GM19324 (cell line): ENCODE measurements around the gene MYCL.
"Not testable (repeated sequence)": the region's sequence is repeated elsewhere in the genome, so short reads cannot be mapped to it uniquely, and the experiment has no call there.

ENCODE experiments used
- ATAC-seq: cut with Tn5 transposase; IDR thresholded peaks from one replicate; pipeline ENCODE4 v1.9.1; 2021; ENCODE audit warnings: mild to moderate bottlenecking, moderate library complexity; ENCODE audit not compliant: unreplicated experiment, low FRiP score

MYCL gene

DNA sequence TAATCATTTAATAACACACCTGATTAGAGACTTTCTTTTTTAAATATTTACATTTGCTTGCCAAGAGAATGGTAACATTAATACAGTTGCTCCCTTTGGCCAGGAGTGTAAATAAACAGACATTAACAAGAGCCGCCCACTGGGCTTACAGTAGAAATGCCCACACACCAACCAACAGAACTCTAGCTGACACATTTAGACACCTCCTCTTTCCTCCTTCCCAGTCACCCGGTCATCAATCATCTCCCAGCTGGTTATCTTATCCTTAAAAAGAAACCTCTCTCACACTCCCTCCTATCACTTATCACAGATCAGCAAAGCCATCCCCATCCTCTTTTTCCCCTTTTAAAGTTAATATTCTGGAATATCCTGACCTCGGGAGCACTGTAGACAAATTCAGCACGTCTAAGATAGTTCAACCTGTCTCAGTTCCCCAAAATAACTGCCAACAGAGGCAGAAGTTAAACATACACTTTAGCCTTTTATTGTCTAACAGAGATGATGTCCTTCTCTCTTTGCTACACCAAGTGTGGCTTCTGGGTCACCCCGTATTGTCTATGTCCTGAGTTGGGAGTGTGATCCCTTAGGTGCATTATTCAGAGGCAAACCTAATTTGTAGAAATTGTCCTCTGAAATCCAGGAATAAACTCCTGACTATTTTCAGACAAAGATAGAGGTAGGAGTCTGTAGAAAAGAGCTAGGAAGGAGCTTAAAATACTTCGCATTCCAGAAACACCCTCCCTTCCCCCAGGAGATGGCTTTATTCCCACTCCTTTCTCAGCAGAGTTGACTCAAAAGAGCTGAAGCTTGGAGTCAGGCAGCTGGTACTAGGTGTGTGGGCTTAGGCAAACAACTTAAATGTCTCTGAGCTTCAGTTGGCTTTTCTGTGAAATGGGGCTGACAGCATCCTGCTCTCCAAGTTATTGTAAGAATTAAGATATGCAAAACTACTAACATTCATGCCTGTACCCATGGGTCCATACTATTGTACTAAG, 8.8 kb downstream of the MYCL start:
- ATAC-seq: no peak

DNA sequence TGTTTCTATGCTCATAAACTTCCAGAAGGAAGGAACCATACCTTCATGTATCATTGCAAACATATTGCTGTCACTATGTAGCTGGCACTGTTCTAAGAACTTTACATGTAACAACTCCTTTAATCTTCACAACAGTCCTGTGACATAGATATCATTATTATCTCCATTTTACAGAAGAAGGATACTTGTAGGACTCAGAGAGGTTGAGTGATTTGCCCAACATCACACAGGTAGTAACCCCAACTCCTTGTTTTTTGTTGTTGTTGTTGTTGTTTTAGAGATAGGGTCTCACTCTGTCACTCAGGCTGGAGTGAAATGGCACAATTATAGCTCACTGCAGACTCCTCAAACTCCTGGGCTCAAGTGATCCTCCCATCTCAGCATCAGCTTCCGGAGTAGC, 10.8 kb downstream of the MYCL start:
- ATAC-seq: no peak

DNA sequence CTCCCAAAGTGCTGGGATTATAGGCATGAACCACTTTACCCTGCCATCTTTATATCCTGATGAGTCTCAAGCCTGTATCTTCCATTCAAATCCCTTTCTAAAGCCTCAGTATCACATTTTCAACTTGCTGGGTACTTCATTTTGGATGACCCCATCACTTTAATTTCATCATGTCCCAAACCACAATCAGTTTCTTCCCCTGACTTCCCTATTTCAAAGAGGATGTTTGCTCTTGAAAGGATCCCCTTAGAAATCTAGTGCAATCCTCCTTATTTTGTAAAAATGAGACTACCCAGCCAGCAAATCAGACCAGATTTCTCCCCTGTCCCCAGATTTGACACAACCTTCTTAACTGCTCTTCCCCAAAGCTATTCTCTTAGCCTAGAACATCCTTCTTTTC, 11.4 kb downstream of the MYCL start:
- no peak for ATAC-seq

DNA sequence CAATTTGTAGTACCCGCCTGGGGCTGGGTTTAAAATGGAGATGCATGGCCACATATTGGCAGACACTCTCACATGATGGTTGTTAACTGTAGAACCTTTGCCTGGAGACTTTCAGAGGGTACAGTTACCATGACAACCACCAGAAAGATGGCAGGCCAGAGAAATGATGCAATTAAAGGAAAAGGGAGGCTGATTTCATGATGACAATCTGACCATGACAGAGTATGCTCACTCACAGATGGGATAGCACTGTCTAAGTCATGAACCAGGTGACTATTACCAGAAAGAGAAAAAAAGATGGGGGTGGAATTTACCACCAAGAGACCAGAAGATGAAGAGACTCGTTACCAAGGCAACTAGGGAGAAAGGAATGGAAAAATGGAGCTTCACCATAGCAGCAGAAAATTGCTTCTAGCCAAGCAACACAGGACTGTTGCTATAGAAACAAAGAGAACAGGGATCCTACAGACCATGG, 14.9 kb downstream of the MYCL start:
- ATAC-seq: no peak

DNA sequence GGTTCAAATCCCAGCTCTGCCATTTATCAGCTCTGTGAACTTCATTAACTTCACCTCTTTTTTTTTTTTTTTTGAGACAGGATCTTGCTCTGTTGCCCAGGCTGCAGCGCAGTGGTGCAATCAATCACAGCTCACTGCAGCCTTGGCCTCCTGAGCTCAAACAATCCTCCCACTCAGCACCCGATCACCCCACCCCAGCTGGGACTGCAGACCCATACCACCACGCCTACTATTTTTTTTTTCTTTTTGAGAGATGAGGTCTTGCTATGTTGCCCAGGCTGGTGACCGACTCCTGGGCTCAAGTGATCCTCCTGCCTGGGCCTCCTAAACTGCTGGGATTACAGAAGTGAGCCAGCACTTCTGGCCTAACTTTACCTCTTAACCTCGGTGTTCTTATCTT, 16.2 kb downstream of the MYCL start:
- ATAC-seq: no peak

DNA sequence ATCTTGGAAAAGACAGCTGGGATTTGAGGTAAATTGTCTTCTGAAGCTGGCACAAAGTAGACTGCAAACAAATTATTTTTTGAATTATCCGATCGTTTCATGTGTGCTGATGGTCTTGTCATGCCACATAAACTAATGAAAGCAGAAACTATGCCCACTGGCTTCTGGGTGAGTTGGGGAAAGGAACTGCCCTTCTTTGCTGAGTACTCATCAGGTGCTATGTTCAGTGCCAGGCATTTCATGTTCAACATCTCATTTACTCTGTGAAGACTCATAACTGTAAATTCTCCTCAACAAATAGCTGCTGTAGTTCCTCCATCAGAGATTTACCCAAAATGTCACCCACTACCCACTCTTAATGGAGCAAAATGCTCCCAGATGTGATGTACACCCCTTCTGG, 19.6 kb downstream of the MYCL start:
- no peak for ATAC-seq

DNA sequence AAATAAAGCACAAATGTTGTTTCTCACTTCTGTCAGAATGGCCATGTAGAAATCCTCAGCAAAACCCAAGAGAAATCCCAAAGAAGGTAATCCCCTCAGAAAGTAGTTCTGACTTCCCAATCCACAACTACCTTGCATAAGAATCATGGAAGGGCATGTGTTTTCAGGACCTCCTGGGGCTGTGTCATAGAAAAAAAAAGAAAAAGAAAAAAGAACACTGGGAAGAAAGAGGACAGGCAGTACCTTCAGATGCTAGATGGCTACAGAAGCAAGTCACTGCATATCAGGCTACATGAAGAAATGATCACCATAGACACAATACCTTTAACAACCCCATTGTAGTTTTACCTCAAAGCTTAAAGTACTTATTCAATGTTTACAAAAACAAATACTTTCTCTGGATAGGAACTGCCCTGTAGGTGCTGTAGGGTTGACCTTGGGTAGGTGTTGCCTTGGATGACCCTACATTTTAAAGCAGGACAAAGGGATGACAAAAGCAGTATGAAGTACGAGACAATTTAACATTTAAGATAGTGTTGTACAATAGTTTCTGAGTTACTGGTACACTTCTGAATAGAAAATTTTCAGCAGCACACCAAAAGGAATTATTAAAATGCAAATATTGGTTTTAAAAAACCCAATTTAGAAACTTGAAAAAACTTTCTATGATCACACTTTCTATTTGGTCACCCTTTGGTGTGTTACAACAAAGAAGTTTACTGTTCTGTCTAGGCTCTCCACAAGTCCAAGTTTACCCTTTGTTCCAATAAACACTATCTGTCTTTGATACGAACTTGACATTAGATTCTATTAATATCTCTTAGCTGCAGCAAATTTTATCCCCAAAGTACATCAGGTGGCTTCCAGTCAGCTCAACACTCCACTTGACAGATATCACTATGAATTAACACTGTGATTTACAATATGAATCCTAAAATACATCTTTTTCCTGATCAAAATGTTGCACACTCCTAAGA, 23.4 kb downstream of the MYCL start:
- ATAC-seq: no peak

DNA sequence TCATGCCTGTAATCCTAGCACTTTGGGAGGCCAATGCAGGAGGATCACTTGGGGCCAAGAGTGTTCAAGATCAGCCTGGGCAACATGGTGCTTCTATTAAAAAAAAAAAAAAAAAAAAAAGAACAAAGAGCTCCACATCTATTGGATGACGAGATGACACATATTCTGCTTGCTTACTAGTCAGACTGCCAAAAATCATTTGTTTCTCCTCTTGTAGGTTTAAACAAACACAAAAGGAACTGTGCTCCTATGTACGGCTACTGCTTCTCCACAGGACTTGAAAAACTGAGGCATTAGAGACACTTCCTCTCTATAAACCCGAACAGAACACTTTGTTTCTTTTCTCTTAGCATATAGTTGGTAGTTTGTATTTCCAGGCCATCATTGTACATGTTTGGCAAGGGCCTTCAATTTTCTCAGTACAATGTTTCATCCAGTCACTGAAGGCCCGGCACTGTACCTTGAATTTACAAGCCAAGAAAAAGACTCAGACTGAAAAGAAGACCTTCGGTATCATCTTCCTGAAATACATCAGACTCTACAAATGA, 24.4 kb downstream of the MYCL start:
- ATAC-seq: no peak

DNA sequence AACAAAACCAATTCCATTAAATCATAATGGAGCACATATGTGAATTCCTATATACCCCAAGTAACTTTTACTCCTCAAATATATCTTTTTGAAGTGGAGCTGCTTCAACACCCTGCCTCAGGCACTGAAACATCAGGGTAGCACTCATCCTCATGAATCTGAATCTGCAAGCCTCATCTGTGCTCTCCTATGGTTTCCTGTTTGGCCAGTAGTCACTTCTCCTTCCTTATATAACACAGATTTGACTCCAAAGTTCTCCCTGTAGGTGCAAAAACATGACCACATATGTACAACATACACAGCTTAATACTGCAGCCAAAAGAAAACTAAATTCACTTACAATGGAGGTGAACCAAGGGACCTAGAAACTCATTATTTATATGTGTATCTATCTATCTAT, 25.6 kb downstream of the MYCL start:
- ATAC-seq: no peak

DNA sequence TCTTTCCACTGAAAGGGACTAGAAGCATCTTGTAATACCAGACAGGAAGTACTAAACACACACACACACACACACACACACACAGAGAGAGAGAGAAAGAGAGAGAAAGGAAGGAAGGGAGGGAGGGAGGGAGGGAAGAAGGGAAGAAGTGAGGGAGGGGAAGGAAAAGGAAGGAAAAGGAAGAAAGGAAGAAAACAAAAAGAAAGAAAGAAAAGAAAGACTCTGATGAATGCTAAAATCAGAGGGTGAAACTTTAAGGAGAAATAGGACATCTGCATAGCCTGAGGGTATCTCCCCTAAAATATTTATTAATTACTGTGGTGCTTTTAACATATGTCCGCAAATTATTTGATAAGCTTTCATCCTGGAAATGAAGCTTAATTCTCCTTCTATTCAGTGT, 29.0 kb downstream of the MYCL start:
- ATAC-seq: no peak

DNA sequence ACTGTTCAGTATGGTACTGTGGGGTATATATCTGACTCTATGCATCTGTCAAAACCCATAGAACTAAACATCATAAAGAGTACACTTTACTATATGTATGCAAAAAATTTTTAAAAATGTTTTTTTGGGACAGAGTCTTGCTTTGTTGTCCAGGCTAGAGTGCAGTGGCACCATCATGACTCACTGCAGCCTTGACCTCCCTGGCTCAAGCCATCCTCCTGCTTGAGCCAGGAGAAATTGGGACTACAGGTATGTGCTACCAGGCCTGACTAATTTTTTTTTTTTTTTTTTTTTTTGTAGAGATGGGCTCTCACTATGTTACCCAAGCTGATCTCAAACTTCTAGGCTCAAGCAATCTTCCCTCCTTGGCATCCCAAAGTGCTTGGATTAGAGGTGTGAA, 29.9 kb downstream of the MYCL start:
- ATAC-seq: no peak

DNA sequence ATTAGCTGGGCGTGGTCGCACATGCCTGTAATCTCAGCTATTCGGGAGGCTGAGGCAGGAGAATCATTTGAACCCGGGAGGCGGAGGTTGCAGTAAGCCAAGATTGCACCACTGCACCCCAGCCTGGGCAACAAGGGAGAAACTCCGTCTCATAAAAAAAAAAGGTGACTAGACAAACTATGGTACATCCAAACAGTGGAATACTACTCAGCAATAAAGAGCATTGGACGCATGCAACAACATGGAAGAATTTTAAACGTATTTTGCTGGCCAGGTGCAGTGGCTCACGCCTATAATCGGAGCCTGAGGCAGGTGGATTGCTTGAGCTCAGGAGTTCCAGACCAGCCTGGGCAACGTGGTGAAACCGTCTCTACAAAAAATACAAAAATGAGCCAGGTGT, 30.7 kb downstream of the MYCL start:
- not testable (repeated sequence) for ATAC-seq

DNA sequence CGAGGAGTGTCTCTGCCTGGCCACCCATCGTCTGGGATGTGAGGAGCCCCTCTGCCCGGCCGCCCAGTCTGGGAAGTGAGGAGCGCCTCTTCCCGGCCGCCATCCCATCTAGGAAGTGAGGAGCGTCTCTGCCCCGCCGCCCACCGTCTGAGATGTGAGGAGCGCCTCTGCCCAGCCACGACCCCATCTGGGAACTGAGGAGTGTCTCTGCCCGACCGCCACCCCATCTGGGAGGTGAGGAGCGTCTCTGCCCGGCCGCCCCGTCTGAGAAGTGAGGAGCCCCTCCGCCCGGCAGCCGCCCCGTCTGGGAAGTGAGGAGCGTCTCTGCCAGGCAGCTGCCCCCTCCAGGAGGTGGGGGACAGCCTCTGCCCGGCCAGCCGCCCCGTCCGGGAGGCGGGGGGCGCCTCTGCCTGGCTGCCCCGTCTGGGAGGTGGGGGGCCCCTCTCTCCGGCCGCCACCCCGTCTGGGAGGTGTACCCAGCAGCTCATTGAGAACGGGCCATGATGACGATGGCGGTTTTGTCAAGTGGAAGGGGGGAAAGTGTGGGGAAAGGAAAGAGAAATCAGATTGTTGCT, 32.1 kb downstream of the MYCL start:
- ATAC-seq: not testable (repeated sequence)

DNA sequence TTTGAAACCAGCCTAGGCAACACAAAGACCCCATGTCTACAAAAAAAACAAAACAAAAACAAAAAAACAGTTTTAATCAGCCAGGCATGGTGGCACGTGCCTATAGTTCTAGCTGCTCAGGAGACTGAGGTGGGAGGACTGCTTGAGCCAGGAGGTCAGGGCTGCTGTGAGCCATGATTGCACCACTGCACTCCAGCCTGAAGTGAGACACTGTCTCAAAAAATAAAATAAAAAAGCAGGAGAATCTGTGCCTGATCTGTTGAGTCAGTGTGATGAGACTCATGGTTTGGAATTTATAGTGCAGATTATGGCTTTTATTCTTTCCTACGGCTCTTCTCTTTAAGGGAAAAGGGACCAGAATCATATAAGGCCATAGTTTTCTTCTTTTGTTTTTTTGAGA, 35.0 kb downstream of the MYCL start:
- no peak for ATAC-seq

DNA sequence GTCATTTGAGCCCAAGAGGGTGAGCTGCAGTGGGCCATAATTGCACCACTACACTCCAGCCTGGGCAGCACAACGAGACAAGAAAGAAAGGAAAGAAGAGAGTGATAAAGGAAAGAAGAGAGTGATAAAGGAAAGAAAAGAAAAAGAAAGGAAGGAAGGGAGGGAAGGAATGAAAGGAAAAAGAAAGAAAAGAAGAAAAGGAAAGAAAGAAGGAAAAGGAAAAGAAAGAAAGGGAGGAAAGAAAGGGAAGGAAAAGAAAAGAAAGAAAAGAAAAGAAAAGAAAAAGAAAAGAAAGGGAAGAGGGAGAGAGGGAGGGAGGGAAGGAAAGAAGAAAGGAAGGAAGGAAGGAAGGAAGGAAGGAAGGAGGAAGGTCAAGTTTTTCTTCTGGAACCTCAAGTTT, 36.0 kb downstream of the MYCL start:
- no peak for ATAC-seq

DNA sequence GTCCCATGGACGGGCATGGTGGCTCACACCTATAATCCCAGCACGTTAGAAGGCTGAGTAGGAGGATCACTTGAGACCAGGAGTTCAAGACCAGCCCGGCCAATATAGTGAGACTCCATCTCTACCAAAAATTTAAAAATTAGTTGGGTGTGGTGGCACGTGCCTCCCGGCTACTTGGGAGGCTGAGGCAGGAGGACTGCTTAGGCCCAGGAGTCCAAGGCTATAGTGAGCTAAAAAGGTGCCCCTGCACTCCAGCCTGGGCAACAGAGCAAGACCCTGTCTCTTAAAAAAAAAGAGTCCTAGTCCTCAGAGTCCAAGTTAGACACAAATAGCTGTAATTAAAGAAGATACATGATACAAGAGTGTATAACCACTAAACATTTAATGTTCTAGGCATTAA, 38.5 kb downstream of the MYCL start:
- no peak for ATAC-seq

DNA sequence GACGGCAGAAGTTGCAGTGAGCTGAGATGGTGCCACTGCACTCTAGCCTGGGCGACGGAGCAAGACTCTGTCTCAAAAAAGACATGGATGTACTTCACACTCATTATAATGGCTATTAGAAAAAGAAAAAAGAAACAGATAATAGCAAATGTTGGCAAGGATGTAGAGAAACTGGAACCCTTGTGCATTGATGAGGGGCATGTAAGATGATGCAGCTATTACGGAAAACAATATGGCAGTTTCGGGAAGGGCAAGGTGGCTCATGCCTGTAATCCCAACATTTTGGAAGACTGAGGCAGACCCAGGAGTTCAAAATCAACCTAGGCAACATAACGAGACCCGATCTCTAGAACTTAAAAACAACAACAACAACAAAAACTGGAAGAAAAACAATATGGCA, 40.7 kb downstream of the MYCL start:
- ATAC-seq: no peak

DNA sequence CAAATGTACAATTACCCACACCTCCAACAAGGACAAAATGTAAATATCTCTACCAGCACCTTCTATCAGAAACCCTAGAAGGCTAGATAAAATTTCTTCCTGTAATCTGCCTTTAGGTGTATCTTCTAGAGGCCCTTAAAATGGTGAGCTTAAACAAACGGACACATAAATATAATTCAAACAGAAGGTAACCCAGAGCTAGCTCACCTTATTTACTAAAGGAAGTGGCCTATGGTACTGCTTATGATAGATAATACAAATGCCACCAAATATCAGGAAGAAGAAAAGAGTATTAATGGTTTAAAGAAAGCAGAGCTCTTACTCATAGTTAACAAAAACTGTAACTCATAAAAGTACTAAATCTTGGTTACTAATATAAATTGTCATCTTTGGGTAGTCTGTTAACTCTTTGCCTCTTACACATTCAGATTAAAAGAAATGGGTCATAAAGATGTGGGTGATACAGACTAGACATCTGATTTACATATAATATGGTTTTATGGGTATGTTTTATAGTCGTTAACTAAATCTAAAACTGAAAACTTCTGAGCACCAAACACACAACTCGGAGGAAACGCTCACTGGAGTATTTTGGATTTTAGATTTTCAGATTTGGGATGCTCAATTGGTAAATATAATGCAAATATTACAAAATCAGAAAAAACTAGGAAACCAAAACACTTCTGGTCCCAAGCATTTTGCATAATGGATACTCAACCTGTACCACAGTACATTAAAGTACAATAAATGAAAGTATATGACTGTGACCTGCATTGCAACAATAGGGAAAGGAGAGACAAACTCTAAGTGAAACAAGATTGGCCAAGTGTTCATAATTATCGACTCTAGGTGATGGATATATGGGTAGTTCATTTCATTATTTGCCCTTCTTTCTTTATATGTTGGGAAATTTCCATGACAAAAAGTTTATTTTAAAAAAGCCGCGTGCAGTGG, 41.6 kb downstream of the MYCL start:
- no peak for ATAC-seq

DNA sequence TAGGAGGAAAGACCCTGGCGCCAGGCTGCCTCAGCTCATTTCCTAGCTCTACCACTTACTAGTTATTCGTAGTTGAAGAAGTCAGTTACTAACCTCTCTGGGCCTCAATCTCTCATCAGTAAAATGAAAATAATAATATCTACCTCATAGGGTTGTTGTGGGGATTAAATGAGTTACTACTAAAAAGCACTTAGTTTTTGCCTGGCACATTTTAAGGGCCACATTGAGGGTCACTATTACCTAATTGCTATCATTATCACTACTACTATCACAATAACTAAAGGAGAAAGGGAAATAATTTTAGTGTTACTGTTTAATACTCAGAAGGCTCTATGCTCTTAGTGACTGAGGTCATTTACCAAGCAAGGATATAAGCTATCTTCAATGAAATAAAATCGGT, 43.4 kb downstream of the MYCL start:
- ATAC-seq: no peak
